HG03139 (cell line): ENCODE results near the gene PSMG2.
"Not testable (repeated sequence)": the region's sequence is repeated elsewhere in the genome, so short reads cannot be mapped to it uniquely, and the experiment has no call there.

Experiments
- ATAC-seq: cut with Tn5 transposase; IDR thresholded peaks from one replicate; pipeline ENCODE4 v1.9.1; 2021; ENCODE audit not compliant: unreplicated experiment

PSMG2 gene

GRCh38 chr18:12758566-12758965 lies 55.7 kb downstream of the PSMG2 start:
- ATAC-seq: not testable (repeated sequence)

GRCh38 chr18:12765126-12765525 lies 62.3 kb downstream of the PSMG2 start:
- ATAC-seq: no peak

GRCh38 chr18:12765586-12765985 lies 62.7 kb downstream of the PSMG2 start:
- ATAC-seq: no peak

GRCh38 chr18:12766986-12767433 lies 64.2 kb downstream of the PSMG2 start:
- ATAC-seq: no peak

GRCh38 chr18:12767580-12768155 lies 64.8 kb downstream of the PSMG2 start:
- no peak for ATAC-seq

GRCh38 chr18:12768625-12769024 lies 65.8 kb downstream of the PSMG2 start:
- no peak for ATAC-seq

GRCh38 chr18:12769136-12769535 lies 66.3 kb downstream of the PSMG2 start:
- no peak for ATAC-seq

GRCh38 chr18:12769644-12770440 lies 67.0 kb downstream of the PSMG2 start:
- ATAC-seq: no peak

- no peak for ATAC-seq
Observed at GRCh38 chr18:12770469-12771219, 67.8 kb downstream of the PSMG2 start.

- ATAC-seq: no peak
Observed at GRCh38 chr18:12772111-12772510, 69.3 kb downstream of the PSMG2 start.

GRCh38 chr18:12773369-12773768 lies 70.5 kb downstream of the PSMG2 start:
- no peak for ATAC-seq

- no peak for ATAC-seq
Observed at GRCh38 chr18:12774982-12775381, 72.1 kb downstream of the PSMG2 start.
